ENCODE data around the gene TBC1D4. TPM values are rescaled to one million over a fixed set of nuclear protein-coding genes. Genes with fewer than 3 reads are reported as not detected.

The TBC1D4 gene
- polyA plus RNA-seq, 1 donor from 2014 or later, result 3.9 TPM

- H3K9ac ChIP-seq (ENCODE audit: low read length), result no peak overlapping the region
- H3K4me3 ChIP-seq (ENCODE audit: low read length), result no peak overlapping the region
- H3K4me2 ChIP-seq (ENCODE audit: low read length), result no peak overlapping the region
- no peaks in the 10 kb centered on the region for H3K9me3 ChIP-seq (ENCODE audit: low read length)
- no peak overlapping the region for H3K27ac ChIP-seq (ENCODE audit: low read length)
- no peak overlapping the region for H2AFZ ChIP-seq (ENCODE audit: low read depth, low read length)
- no peaks in the 10 kb centered on the region for H3K9me2 ChIP-seq (ENCODE audit: insufficient read depth, low read length)
- H3K27me3 ChIP-seq (ENCODE audit: insufficient read depth, low read depth, low read length), result no peaks in the 10 kb centered on the region
- TF ChIP-seq TAF1 (IDR thresholded peaks at IDR 0.05; ENCODE audit: low read depth), result no peak
- TF ChIP-seq MXI1 (conservative IDR thresholded peaks at IDR 0.05; ENCODE audit: poor library complexity, severe bottlenecking), result no peak
- no peak for TF ChIP-seq POLR2AphosphoS5 (IDR thresholded peaks at IDR 0.05)
- TF ChIP-seq SMC3 (conservative IDR thresholded peaks at IDR 0.05; ENCODE audit: poor library complexity), result no peak
- no peak for TF ChIP-seq RAD21 (conservative IDR thresholded peaks at IDR 0.05)
- TF ChIP-seq EP300 (conservative IDR thresholded peaks at IDR 0.05; ENCODE audit: poor library complexity, severe bottlenecking), result no peak
- TF ChIP-seq, protein P1, sequence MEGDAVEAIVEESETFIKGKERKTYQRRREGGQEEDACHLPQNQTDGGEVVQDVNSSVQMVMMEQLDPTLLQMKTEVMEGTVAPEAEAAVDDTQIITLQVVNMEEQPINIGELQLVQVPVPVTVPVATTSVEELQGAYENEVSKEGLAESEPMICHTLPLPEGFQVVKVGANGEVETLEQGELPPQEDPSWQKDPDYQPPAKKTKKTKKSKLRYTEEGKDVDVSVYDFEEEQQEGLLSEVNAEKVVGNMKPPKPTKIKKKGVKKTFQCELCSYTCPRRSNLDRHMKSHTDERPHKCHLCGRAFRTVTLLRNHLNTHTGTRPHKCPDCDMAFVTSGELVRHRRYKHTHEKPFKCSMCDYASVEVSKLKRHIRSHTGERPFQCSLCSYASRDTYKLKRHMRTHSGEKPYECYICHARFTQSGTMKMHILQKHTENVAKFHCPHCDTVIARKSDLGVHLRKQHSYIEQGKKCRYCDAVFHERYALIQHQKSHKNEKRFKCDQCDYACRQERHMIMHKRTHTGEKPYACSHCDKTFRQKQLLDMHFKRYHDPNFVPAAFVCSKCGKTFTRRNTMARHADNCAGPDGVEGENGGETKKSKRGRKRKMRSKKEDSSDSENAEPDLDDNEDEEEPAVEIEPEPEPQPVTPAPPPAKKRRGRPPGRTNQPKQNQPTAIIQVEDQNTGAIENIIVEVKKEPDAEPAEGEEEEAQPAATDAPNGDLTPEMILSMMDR (IDR thresholded peaks at IDR 0.05; ENCODE audit: poor library complexity, severe bottlenecking), result no peak
- TF ChIP-seq REST (IDR thresholded peaks at IDR 0.05; ENCODE audit: borderline replicate concordance), result no peak
- no peak for TF ChIP-seq EZH2 (IDR thresholded peaks at IDR 0.05; ENCODE audit: borderline replicate concordance, insufficient read depth, low read length, poor library complexity, severe bottlenecking)
- no peaks in the 10 kb centered on the region for H4K20me1 ChIP-seq (ENCODE audit: insufficient read depth)
- no peaks in the 10 kb centered on the region for H3K36me3 ChIP-seq (ENCODE audit: insufficient read depth, low read length)
- no peaks in the 10 kb centered on the region for H3F3A ChIP-seq (ENCODE audit: insufficient read depth, low read length, poor library complexity, severe bottlenecking)
- H3K79me2 ChIP-seq (replicated peaks; ENCODE audit: insufficient read depth, low read length), result no peaks in the 10 kb centered on the region
Measured at GRCh38 chr13:75299246-75299645, 182.7 kb downstream of the TBC1D4 start.

- Histone ChIP-seq H3K79me2 (replicated peaks; ENCODE audit: insufficient read depth, low read length) (no peaks in the 10 kb centered on the region), H3K9ac (ENCODE audit: low read length) (no peak overlapping the region), H3K36me3 (ENCODE audit: insufficient read depth, low read length) (no peaks in the 10 kb centered on the region), H4K20me1 (ENCODE audit: insufficient read depth) (no peaks in the 10 kb centered on the region), H3K9me2 (ENCODE audit: insufficient read depth, low read length) (no peaks in the 10 kb centered on the region), H3K4me3 (ENCODE audit: low read length) (no peak overlapping the region), H3K4me2 (ENCODE audit: low read length) (no peak overlapping the region), H2AFZ (ENCODE audit: low read depth, low read length) (no peak overlapping the region), H3K9me3 (ENCODE audit: low read length) (no peaks in the 10 kb centered on the region), H3K27ac (ENCODE audit: low read length) (no peak overlapping the region), H3K27me3 (ENCODE audit: insufficient read depth, low read depth, low read length) (no peaks in the 10 kb centered on the region), H3F3A (ENCODE audit: insufficient read depth, low read length, poor library complexity, severe bottlenecking) (no peaks in the 10 kb centered on the region)
- TF ChIP-seq TAF1 (IDR thresholded peaks at IDR 0.05; ENCODE audit: low read depth) (no peak), REST (IDR thresholded peaks at IDR 0.05; ENCODE audit: borderline replicate concordance) (no peak), EP300 (conservative IDR thresholded peaks at IDR 0.05; ENCODE audit: poor library complexity, severe bottlenecking) (no peak), SMC3 (conservative IDR thresholded peaks at IDR 0.05; ENCODE audit: poor library complexity) (no peak), POLR2AphosphoS5 (IDR thresholded peaks at IDR 0.05) (no peak), RAD21 (conservative IDR thresholded peaks at IDR 0.05) (no peak), EZH2 (IDR thresholded peaks at IDR 0.05; ENCODE audit: borderline replicate concordance, insufficient read depth, low read length, poor library complexity, severe bottlenecking) (no peak), MXI1 (conservative IDR thresholded peaks at IDR 0.05; ENCODE audit: poor library complexity, severe bottlenecking) (no peak)
- TF ChIP-seq, protein P1 (IDR thresholded peaks at IDR 0.05; ENCODE audit: poor library complexity, severe bottlenecking), result no peak
Measured at GRCh38 chr13:75296641-75297040, 185.3 kb downstream of the TBC1D4 start.
